Karpas-422 (cell line): ENCODE measurements around the gene EEPD1. TPM values are rescaled to one million over a fixed set of nuclear protein-coding genes. Genes with fewer than 3 reads are reported as not detected.
"Not testable (repeated sequence)": the region's sequence is repeated elsewhere in the genome, so short reads cannot be mapped to it uniquely, and the experiment has no call there.

Experiments used
- DNase-seq: peaks from one replicate; pipeline ENCODE4 v3.0.0-alpha.2; 2015
- H2AFZ ChIP-seq: fragments of 200-600 bp; sonication (generic); 2 replicates; pipeline ENCODE4 v1.6.1; 2014; ENCODE audit warnings: antibody characterized with exemption, low read length, mixed read lengths
- H3K27ac ChIP-seq: fragments of 200-600 bp; sonication (generic); 2 replicates; pipeline ENCODE4 v1.5.1; 2014; ENCODE audit warnings: mild to moderate bottlenecking, low read length, moderate library complexity
- H3K27me3 ChIP-seq: fragments of 200-600 bp; sonication (generic); 2 replicates; pipeline ENCODE4 v1.6.1; 2014; ENCODE audit warnings: low read length, mixed read lengths
- H3K36me3 ChIP-seq: fragments of 200-600 bp; sonication (generic); 2 replicates; pipeline ENCODE4 v1.6.1; 2014; ENCODE audit warnings: low read length, mixed read lengths; ENCODE audit not compliant: insufficient read depth
- H3K4me1 ChIP-seq: fragments of 200-600 bp; sonication (generic); 2 replicates; pipeline ENCODE4 v1.6.1; 2014; ENCODE audit warnings: mild to moderate bottlenecking, low read length, mixed read lengths
- H3K4me2 ChIP-seq: fragments of 200-600 bp; sonication (generic); 2 replicates; pipeline ENCODE4 v1.6.1; 2014; ENCODE audit warnings: low read length, low read depth, mild to moderate bottlenecking; ENCODE audit not compliant: poor library complexity, severe bottlenecking
- H3K4me3 ChIP-seq: fragments of 200-600 bp; sonication (generic); 2 replicates; pipeline ENCODE4 v1.5.1; 2014; ENCODE audit warnings: mild to moderate bottlenecking, antibody characterized with exemption, low read length, mixed read lengths
- H3K79me2 ChIP-seq: fragments of 200-600 bp; sonication (generic); 2 replicates; pipeline ENCODE4 v1.6.1; 2014; ENCODE audit warnings: mild to moderate bottlenecking, low read length, mixed read lengths
- H3K9ac ChIP-seq: fragments of 200-600 bp; sonication (generic); 2 replicates; pipeline ENCODE4 v1.6.0; 2014; ENCODE audit warnings: low read length
- H3K9me2 ChIP-seq: fragments of 200-600 bp; sonication (generic), shearing (Covaris generic); replicated peaks from 2 replicates; pipeline ENCODE4 v1.6.0; 2014; ENCODE audit warnings: mild to moderate bottlenecking, low read length, moderate library complexity; ENCODE audit not compliant: insufficient read depth
- H3K9me3 ChIP-seq: fragments of 300-700, 200-600 bp; sonication (generic); 2 replicates; pipeline ENCODE4 v1.6.1; 2014; ENCODE audit warnings: low read length, mixed read lengths
- H4K20me1 ChIP-seq: fragments of 200-600 bp; sonication (generic); 2 replicates; pipeline ENCODE4 v1.6.1; 2014; ENCODE audit warnings: mild to moderate bottlenecking, antibody characterized with exemption, low read length, low read depth; ENCODE audit not compliant: insufficient read depth
- total RNA-seq: library from RNA; depleted of rRNA; stranded (reverse); fragments of >200 nt; shearing (Covaris generic); gene quantifications from 2 replicates; pipeline ENCODE4 v1.2.3, GENCODE V29; 2014; ENCODE audit warnings: low replicate concordance

EEPD1 gene
- total RNA-seq, 1 experiment from 2014 or later, result 28.8 TPM

DNA sequence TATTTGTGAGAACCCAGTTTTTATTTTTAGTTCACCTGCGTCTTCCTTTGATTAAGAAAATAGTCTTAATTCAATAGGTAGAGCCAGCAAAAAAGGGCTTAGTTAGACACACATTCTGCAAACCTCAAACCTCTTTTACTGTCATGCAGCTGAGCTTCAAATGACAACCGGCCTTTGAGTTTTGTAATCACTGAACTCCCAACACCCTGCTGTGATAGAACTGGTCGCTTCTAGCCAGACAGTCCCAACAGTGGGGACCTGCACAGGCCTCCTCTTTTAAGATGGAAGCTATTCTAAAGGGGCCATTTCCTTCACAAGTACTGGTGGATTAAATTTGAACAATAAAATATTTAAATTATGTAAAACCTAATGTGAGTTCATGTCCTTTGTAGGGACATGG is 90.3 kb downstream of the EEPD1 start:
- not testable (repeated sequence) for H3K4me2 ChIP-seq, H3K9me2 ChIP-seq

DNA sequence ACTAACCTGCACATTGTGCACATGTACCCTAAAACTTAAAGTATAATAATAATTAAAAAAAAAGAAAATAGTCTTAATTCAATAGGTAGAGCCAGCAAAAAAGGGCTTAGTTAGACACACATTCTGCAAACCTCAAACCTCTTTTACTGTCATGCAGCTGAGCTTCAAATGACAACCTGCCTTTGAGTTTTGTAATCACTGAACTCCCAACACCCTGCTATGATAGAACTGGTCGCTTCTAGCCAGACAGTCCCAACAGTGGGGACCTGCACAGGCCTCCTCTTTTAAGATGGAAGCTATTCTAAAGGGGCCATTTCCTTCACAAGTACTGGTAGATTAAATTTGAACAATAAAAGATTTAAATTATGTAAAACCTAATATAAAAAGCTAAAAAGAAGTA is 90.9 kb downstream of the EEPD1 start:
- H3K27me3 ChIP-seq, H3K9ac ChIP-seq, H3K36me3 ChIP-seq, H3K9me2 ChIP-seq, H3K4me2 ChIP-seq, H3K4me3 ChIP-seq, H3K27ac ChIP-seq, DNase-seq, H4K20me1 ChIP-seq, H2AFZ ChIP-seq, H3K9me3 ChIP-seq: not testable (repeated sequence)
- Histone ChIP-seq H3K4me1 (peaks cover 25% of the 10 kb centered on the region), H3K79me2 (peaks cover 70% of the 10 kb centered on the region)

More for the DNA sequence above, 90.3 kb downstream of the EEPD1 start:
- H3K4me1 ChIP-seq, result peaks cover 29% of the 10 kb centered on the region
- not testable (repeated sequence) for H3K4me3 ChIP-seq, H4K20me1 ChIP-seq, H3K36me3 ChIP-seq, H3K27me3 ChIP-seq, H3K9me3 ChIP-seq, H3K27ac ChIP-seq, H2AFZ ChIP-seq, H3K9ac ChIP-seq, DNase-seq
- H3K79me2 ChIP-seq, result peaks cover 70% of the 10 kb centered on the region

- Histone ChIP-seq H3K36me3 (peaks cover 10% of the 10 kb centered on the region; the same call in 1 of the 2 replicates), H3K9ac (no peak overlapping the region), H3K27ac (no peak overlapping the region), H3K27me3 (no peaks in the 10 kb centered on the region), H4K20me1 (no peaks in the 10 kb centered on the region), H3K79me2 (peaks cover 70% of the 10 kb centered on the region), H3K9me3 (no peaks in the 10 kb centered on the region), H3K4me3 (no peak overlapping the region), H3K9me2 (no peaks in the 10 kb centered on the region), H3K4me2 (no peak overlapping the region), H3K4me1 (peaks cover 21% of the 10 kb centered on the region), H2AFZ (no peak overlapping the region)
- no peak for DNase-seq
These were observed 91.4 kb downstream of the EEPD1 start for GRCh38 chr7:36244429-36244828.

DNA sequence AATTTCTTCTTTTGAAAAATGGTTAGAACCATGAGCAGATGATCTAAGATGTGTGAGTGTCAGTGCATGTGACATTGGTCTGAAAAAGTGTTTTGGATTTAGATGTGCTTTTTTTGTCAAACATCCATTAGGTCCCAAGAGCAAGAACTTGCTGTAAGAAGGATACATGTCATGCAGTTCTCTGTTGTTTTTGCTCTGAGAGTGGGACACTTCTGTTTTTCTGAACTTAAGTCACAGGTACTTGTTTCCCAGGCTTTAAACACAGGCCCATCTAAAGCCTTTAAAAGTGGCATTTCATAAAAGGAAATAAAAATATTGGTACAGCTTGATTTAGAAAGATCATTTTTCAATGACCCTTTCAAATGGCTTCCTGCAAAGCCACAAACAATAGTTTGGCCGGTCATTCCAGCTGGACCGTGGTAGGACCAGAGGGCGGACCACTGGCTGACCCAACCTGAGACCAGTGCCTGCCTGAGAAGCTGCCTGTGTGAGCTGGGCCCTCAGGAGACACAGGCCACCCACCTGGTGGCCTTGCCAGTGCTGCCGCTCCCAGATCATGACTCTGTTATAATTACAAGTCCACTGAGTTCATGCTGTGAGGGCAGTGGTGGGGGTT is 92.7 kb downstream of the EEPD1 start:
- peaks cover 19% of the 10 kb centered on the region for H3K4me1 ChIP-seq
- H3K9me2 ChIP-seq, result no peaks in the 10 kb centered on the region
- no peak overlapping the region for H3K9ac ChIP-seq
- peaks cover 70% of the 10 kb centered on the region for H3K79me2 ChIP-seq
- H3K9me3 ChIP-seq, result no peaks in the 10 kb centered on the region
- no peak for DNase-seq
- no peak overlapping the region for H3K4me2 ChIP-seq
- no peaks in the 10 kb centered on the region for H4K20me1 ChIP-seq
- H3K27me3 ChIP-seq, result no peaks in the 10 kb centered on the region
- no peak overlapping the region for H3K4me3 ChIP-seq
- H3K36me3 ChIP-seq, result peaks cover 10% of the 10 kb centered on the region; the same call in 1 of the 2 replicates
- no peak overlapping the region for H2AFZ ChIP-seq
- peak overlapping the region; percentile 29 for H3K27ac ChIP-seq

DNA sequence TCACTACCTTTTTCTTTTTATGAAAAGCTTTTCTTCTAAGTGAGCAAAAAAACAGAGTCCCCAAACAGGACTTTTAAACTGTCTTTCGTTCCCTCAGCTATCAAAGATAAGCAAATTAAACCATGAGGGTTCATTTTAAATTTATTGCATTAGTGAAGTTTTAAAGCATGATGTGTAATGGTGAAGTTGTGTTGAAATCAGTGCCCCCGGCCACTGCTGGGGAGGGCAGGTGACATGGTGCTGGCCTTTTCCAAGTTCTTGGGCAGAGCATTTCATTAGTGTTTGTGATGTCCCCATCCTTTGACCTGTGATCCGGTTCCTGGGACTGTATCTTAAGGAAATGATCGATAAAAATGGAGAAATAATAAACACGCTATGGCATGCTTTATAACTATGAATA is 96.0 kb downstream of the EEPD1 start:
- Histone ChIP-seq H3K9me3 (no peaks in the 10 kb centered on the region), H2AFZ (no peak overlapping the region), H3K9ac (no peak overlapping the region), H3K36me3 (peaks cover 25% of the 10 kb centered on the region), H3K79me2 (peaks cover 82% of the 10 kb centered on the region), H3K27ac (no peak overlapping the region), H3K4me1 (peaks cover 12% of the 10 kb centered on the region; the same call in 1 of the 2 replicates), H4K20me1 (no peaks in the 10 kb centered on the region), H3K9me2 (no peaks in the 10 kb centered on the region), H3K27me3 (no peaks in the 10 kb centered on the region), H3K4me3 (no peak overlapping the region), H3K4me2 (no peak overlapping the region)
- DNase-seq, result no peak

DNA sequence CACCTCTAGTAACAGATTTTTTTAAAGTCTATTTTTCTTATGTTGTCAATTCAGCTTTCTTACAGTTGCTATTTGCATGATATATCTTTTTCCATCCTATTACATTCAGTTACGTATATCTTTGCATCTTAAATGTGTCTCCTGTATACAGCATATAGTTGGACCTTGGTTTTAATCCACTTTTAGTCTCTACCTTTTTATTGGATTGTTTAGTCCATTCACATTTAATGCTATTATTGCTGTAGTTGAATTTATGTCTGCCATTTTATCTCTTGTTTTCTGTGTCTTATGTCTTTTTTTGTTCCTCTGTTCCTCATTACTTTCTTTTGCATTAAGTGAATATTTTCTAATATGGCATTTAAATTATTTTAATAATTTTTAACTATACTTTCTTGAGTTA is 100.6 kb downstream of the EEPD1 start:
- Histone ChIP-seq H3K27me3 (no peaks in the 10 kb centered on the region), H4K20me1 (no peaks in the 10 kb centered on the region), H3K36me3 (peaks cover 15% of the 10 kb centered on the region), H3K9ac (no peak overlapping the region), H3K27ac (no peak overlapping the region), H2AFZ (no peak overlapping the region), H3K4me2 (no peak overlapping the region), H3K9me3 (no peaks in the 10 kb centered on the region), H3K79me2 (peaks cover 92% of the 10 kb centered on the region), H3K4me3 (no peak overlapping the region), H3K9me2 (no peaks in the 10 kb centered on the region), H3K4me1 (peaks cover 35% of the 10 kb centered on the region)
- no peak for DNase-seq

GRCh38 chr7:36258510-36259259 is 105.6 kb downstream of the EEPD1 start:
- not testable (repeated sequence) for H3K9me3 ChIP-seq, H3K9ac ChIP-seq, DNase-seq, H4K20me1 ChIP-seq, H3K4me3 ChIP-seq, H2AFZ ChIP-seq, H3K27me3 ChIP-seq, H3K36me3 ChIP-seq, H3K9me2 ChIP-seq
- Histone ChIP-seq H3K4me2 (peak overlapping the region; percentile 25), H3K27ac (peak overlapping the region; percentile 85), H3K79me2 (peaks cover 99% of the 10 kb centered on the region), H3K4me1 (peaks cover 84% of the 10 kb centered on the region)

DNA sequence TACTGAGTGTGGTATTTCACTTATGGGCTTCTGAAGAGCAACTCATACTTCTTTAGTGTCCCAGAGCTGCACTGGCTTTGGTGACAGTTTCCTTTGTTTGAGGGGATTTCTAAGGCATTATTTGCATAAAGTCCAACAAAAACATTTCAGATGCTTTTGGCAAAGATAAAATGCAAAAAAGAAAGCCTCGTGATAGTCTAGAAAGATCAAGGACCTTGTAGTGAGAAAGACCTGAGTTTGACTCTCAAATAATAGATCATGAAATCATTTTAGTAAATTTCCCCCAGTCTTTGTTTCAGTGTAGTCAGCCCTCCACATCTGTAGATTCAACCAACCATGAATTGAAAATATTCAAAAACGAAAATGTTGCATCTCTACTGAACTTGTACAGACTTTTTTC is 107.4 kb downstream of the EEPD1 start:
- Histone ChIP-seq H3K4me2 (peak overlapping the region; percentile 56), H3K4me3 (peak overlapping the region; percentile 18; the same call in 1 of the 2 replicates), H3K4me1 (peaks cover 91% of the 10 kb centered on the region), H3K9me3 (no peaks in the 10 kb centered on the region), H2AFZ (no peak overlapping the region), H3K36me3 (no peaks in the 10 kb centered on the region), H3K9me2 (no peaks in the 10 kb centered on the region), H3K9ac (peak overlapping the region; percentile 37), H3K79me2 (peaks cover 99% of the 10 kb centered on the region), H3K27me3 (no peaks in the 10 kb centered on the region), H4K20me1 (peaks cover 6% of the 10 kb centered on the region; the same call in 1 of the 2 replicates), H3K27ac (peak overlapping the region; percentile 85)
- DNase-seq, result peak; percentile 58
